HepG2 (cell line): ENCODE measurements around the gene ZNF79. TPM values are rescaled to one million over a fixed set of nuclear protein-coding genes. Genes with fewer than 3 reads are reported as not detected.
A peak's percentile ranks its signal among the peaks of the same experiment; 100 is the strongest.

Source experiments
- ATAC-seq: fragments of 200-7000 bp; cut with Tn5 transposase; 3 replicates; pipeline ENCODE4 v1.9.1; 2020; ENCODE audit warnings: mild to moderate bottlenecking, moderate library complexity
- BruUV-seq: library from RNA; stranded (reverse); fragments of 400-500 nt; replicated peaks from 2 replicates; lab custom pipeline; 2021; lab: Mats Ljungman, UMichigan
- CTCF ChIA-PET: fragments of 300-600 bp; formaldehyde crosslinking; extraction: SDS; loops from one replicate; lab custom pipeline; 2021; ENCODE audit warnings: low total read pairs, inconsistent platforms, low intra/inter-chr PET ratio; lab: Yijun Ruan, JAX
- POLR2A ChIA-PET: fragments of 350-600 bp; sonication (Branson Sonifier 250); formaldehyde crosslinking; loops from one replicate; lab custom pipeline; 2020; ENCODE audit warnings: antibody characterized with exemption, inconsistent platforms; lab: Yijun Ruan, JAX
- DNase-seq: peaks from one replicate; pipeline ENCODE4 v3.0.0-alpha.2; 2015; ENCODE audit warnings: low spot score
- FAIRE-seq: peaks from 3 replicates; lab custom pipeline; 2011; peaks lifted over from hg19 to GRCh38; lab: Jason Lieb, UNC
- H2AFZ ChIP-seq: one replicate; pipeline ENCODE4 v1.6.1; 2011; ENCODE audit warnings: low read length, inconsistent platforms
- H3K27ac ChIP-seq: fragments of 300-600 bp; 3 replicates; pipeline ENCODE4 v1.8.0; 2011; ENCODE audit warnings: mixed run types, mild to moderate bottlenecking, mixed read lengths, low read length, inconsistent platforms; ENCODE audit not compliant: insufficient read depth; ENCODE audit errors: extremely low read length
- H3K27me3 ChIP-seq, 2 experiments: fragments of 200-600 bp in 1 of 2; 2 replicates in 1 of 2; 3 replicates in 1 of 2; pipeline versions ENCODE4 v1.6.0 to v1.8.0; 2011; ENCODE audit warnings: low read length in 2 of 2, mild to moderate bottlenecking in 2 of 2, moderate library complexity in 2 of 2, inconsistent platforms in 1 of 2; ENCODE audit not compliant: insufficient read depth in 2 of 2, control insufficient read depth in 1 of 2
- H3K36me3 ChIP-seq, 2 experiments: fragments of 200-600 bp in 1 of 2; replicated peaks in 1 of 2; 2 replicates in 1 of 2; 3 replicates in 1 of 2; pipeline versions ENCODE4 v1.5.1 to v1.8.0; 2011; ENCODE audit warnings: low read length in 2 of 2, inconsistent platforms in 1 of 2; ENCODE audit not compliant: insufficient read depth in 2 of 2, control insufficient read depth in 1 of 2
- H3K4me1 ChIP-seq: 2 replicates; pipeline ENCODE4 v1.5.1; 2012; ENCODE audit warnings: low read length, inconsistent platforms; ENCODE audit not compliant: insufficient read depth
- H3K4me2 ChIP-seq: 2 replicates; pipeline ENCODE4 v1.6.0; 2011; ENCODE audit warnings: low read depth, low read length, inconsistent platforms
- H3K4me3 ChIP-seq, 3 experiments: fragments of 200-600 bp in 1 of 3; sonication (generic), shearing (Covaris generic) in 1 of 3; replicated peaks in 1 of 3; 2 replicates each; pipeline ENCODE4 v1.5.1; 2011 to 2016; ENCODE audit warnings: low read length in 3 of 3, inconsistent platforms in 2 of 3, low read depth in 2 of 3, mild to moderate bottlenecking in 2 of 3, control low read depth in 1 of 3, mixed read lengths in 1 of 3; ENCODE audit not compliant: insufficient read depth in 1 of 3
- H3K79me2 ChIP-seq: one replicate; pipeline ENCODE4 v1.6.1; 2011; ENCODE audit warnings: low read length, inconsistent platforms; ENCODE audit not compliant: insufficient read depth
- H3K9ac ChIP-seq: 2 replicates; pipeline ENCODE4 v1.6.0; 2011; ENCODE audit warnings: mild to moderate bottlenecking, low read depth, low read length, inconsistent platforms; ENCODE audit not compliant: insufficient read depth
- H3K9me3 ChIP-seq: 2 replicates; pipeline ENCODE4 v1.5.1; 2012; ENCODE audit warnings: mild to moderate bottlenecking, low read length
- H4K20me1 ChIP-seq: 2 replicates; pipeline ENCODE4 v1.6.0; 2011; ENCODE audit warnings: inconsistent platforms, mild to moderate bottlenecking, low read length, moderate library complexity; ENCODE audit not compliant: insufficient read depth
- GMEB2 ChIP-seq: IDR thresholded peaks from 2 replicates; pipeline ENCODE4 v1.6.1; 2016; ENCODE audit warnings: missing biosample characterization, missing genetic modification reagents, low read depth
- NPAS2 ChIP-seq: sonication (generic); formaldehyde crosslinking; IDR thresholded peaks from 2 replicates; pipeline ENCODE4 v1.8.0; 2022; ENCODE audit warnings: mild to moderate bottlenecking, missing genetic modification reagents, borderline replicate concordance
- RAD51 ChIP-seq: fragments of 450-650 bp; IDR thresholded peaks from 2 replicates; pipeline ENCODE4 v1.6.1; 2016; ENCODE audit warnings: borderline replicate concordance
- SOX5 ChIP-seq: IDR thresholded peaks from 2 replicates; pipeline ENCODE4 v1.6.1; 2016; ENCODE audit warnings: borderline replicate concordance
- STAG1 ChIP-seq: sonication (generic); formaldehyde crosslinking; IDR thresholded peaks from 2 replicates; pipeline ENCODE4 v1.4.0; 2020; ENCODE audit warnings: missing genetic modification reagents
- SYNCRIP ChIP-seq: fragments of 200-400 bp; formaldehyde crosslinking; IDR thresholded peaks from 2 replicates; pipeline ENCODE4 v1.6.1; 2018; ENCODE audit warnings: mild to moderate bottlenecking, low read depth, low read length; ENCODE audit not compliant: insufficient read depth
- ZBTB8A ChIP-seq: sonication (generic); formaldehyde crosslinking; IDR thresholded peaks from 2 replicates; pipeline ENCODE4 v1.4.0; 2020; ENCODE audit warnings: mild to moderate bottlenecking, low read depth, missing genetic modification reagents, borderline replicate concordance
- ZNF101 ChIP-seq: sonication (generic); formaldehyde crosslinking; IDR thresholded peaks from 2 replicates; pipeline ENCODE4 v1.4.0; 2020; ENCODE audit warnings: mild to moderate bottlenecking, low read depth, missing genetic modification reagents, borderline replicate concordance
- ZNF251 ChIP-seq: sonication (generic); formaldehyde crosslinking; IDR thresholded peaks from 2 replicates; pipeline ENCODE4 v1.9.0; 2021; ENCODE audit warnings: mild to moderate bottlenecking, missing genetic modification reagents
- ZNF274 ChIP-seq: sonication (generic); formaldehyde crosslinking; IDR thresholded peaks from 2 replicates; pipeline ENCODE4 v1.5.1; 2020; ENCODE audit warnings: mild to moderate bottlenecking, missing genetic modification reagents
- ZNF331 ChIP-seq: sonication (generic); formaldehyde crosslinking; IDR thresholded peaks from 2 replicates; pipeline ENCODE4 v1.4.0; 2020; ENCODE audit warnings: missing genetic modification reagents
- ZNF660 ChIP-seq: sonication (generic); formaldehyde crosslinking; IDR thresholded peaks from 2 replicates; pipeline ENCODE4 v1.5.1; 2020; ENCODE audit warnings: mild to moderate bottlenecking, low read depth, missing genetic modification reagents, borderline replicate concordance
- WGBS: methylation state at CpG from one replicate; pipeline ENCODE4 v1.1.6; 2017; ENCODE audit warnings: low lambda C conversion rate; 5-methylcytosine and 5-hydroxymethylcytosine counted together
- in situ Hi-C: cut with HindIII; loops from 2 replicates; pipeline ENCODE4 v1.10.0; 2017; ENCODE audit warnings: low pct_unique_long_range_greater_than_20kb; ENCODE audit not compliant: extremely low pct_ligation_motif_present
- intact Hi-C: fragments of 100-400 bp; cut with micrococcal nuclease; formaldehyde crosslinking; loops from one replicate; pipeline ENCODE4 v1.10.0; 2022; ENCODE audit not compliant: unreplicated experiment
- polyA plus RNA-seq, 8 experiments: library from polyadenylated mRNA; depleted of rRNA in 3 of 8; stranded (reverse) in 7 of 8; unstranded in 1 of 8; fragments of >200 nt; fragmentation: Illumina TruSeq in 4 of 8; extraction: Trizol in 4 of 8; gene quantifications; 2 replicates each; pipeline versions ENCODE4 v1.2.1 to v1.2.3, GENCODE V29; 2011 to 2016; ENCODE audit warnings: low read depth in 4 of 8, missing spikeins in 1 of 8, mixed read lengths in 1 of 8; ENCODE audit not compliant: insufficient read depth in 1 of 8
- total RNA-seq, 5 experiments: library from RNA; depleted of rRNA; stranded (reverse); fragments of >200 nt; fragmentation: Illumina TruSeq; extraction: Trizol; gene quantifications; 2 replicates each; pipeline ENCODE4 v1.2.3, GENCODE V29; 2016; ENCODE audit warnings: low read depth in 1 of 5
- TF ChIP-seq, protein P1 (sequence below): sonication (generic); formaldehyde crosslinking; IDR thresholded peaks from 2 replicates; pipeline ENCODE4 v1.5.0; 2020; ENCODE audit warnings: missing genetic modification reagents

ZNF79 gene
- total and polyA plus RNA-seq, 2 of the 13 experiments (the other 11 are each of a cell fraction or from before 2014, with no cell fraction given) = 3.7 to 8.1 TPM

GRCh38 chr9:127437497-127438264, 13.5 kb downstream of the ZNF79 start:
- intact Hi-C loops (no loop called here), in situ Hi-C loops (no loop called here)
- no peak overlapping the region for H3K4me2 ChIP-seq
- H4K20me1 ChIP-seq = no peaks in the 10 kb centered on the region
- FAIRE-seq = no peak
- peak; percentile 29; the same call in 1 of the 3 replicates for ATAC-seq
- ChIA-PET POLR2A (interaction anchor here (1.2 kb wide), 1 partner anchor 14 kb away, joined by 3 read pairs; the partner anchor contains the start of genes LRSAM1 and RPL12), CTCF (no interaction called here)
- H3K27me3 ChIP-seq = no peaks in the 10 kb centered on the region
- TF ChIP-seq STAG1 (CRISPR knock-in tag) (peak; percentile 34), ZNF331 (CRISPR knock-in tag) (no peak)
- H2AFZ ChIP-seq = no peak overlapping the region
- no TSS peak for BruUV-seq
- WGBS = 86% methylated on average over 12 of the region's 12 CpGs
- H3K9ac ChIP-seq = no peak overlapping the region
- no peaks in the 10 kb centered on the region for H3K79me2 ChIP-seq
- H3K4me1 ChIP-seq = no peaks in the 10 kb centered on the region
- no peaks in the 10 kb centered on the region for H3K9me3 ChIP-seq
- peaks cover 44 to 81% of the 10 kb centered on the region in 2 experiments for H3K36me3 ChIP-seq
- DNase-seq = no peak
- no peak overlapping the region for H3K27ac ChIP-seq
- H3K4me3 ChIP-seq = no peak overlapping the region

DNA sequence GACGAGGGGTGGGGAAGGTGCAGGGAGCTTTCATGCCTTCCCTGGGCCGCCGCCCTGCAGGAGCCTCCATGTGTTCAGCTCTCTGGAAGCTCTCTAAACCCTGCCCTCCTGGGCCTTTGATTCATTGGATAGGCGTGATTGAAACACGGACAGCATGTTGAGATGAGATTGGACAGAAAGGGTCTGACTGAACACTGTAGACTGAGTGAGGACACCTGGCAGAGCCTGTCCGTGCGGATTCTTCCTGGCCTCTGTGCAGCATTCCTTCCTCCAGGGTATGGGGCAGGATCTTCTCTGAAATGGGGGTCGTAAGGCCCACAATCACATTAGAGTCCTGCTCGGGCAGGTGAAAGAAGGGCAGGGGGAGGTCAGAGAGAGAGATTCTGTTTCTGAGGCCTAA, 14.2 kb downstream of the ZNF79 start:
- Histone ChIP-seq H3K4me3 (no peak overlapping the region), H3K9ac (no peak overlapping the region), H3K36me3 (peaks cover 40 to 80% of the 10 kb centered on the region in 2 experiments), H2AFZ (no peak overlapping the region), H3K79me2 (no peaks in the 10 kb centered on the region), H3K4me2 (no peak overlapping the region), H3K9me3 (no peaks in the 10 kb centered on the region), H3K27ac (no peak overlapping the region), H3K4me1 (no peaks in the 10 kb centered on the region), H3K27me3 (no peaks in the 10 kb centered on the region), H4K20me1 (no peaks in the 10 kb centered on the region)
- no peak for FAIRE-seq
- in situ Hi-C loops = no loop called here
- 98% methylated on average over 5 of the region's 9 CpGs for WGBS
- ChIA-PET CTCF (no interaction called here), POLR2A (interaction anchor here (1.2 kb wide), 1 partner anchor 13 kb away, joined by 3 read pairs; the partner anchor contains the start of genes LRSAM1 and RPL12)
- BruUV-seq = no TSS peak
- ATAC-seq = no peak
- intact Hi-C loops = no loop called here
- no peak for DNase-seq
- TF ChIP-seq ZNF251 (CRISPR knock-in tag) = no peak
- TF ChIP-seq SOX5 = no peak
- no peak for TF ChIP-seq NPAS2 (CRISPR knock-in tag)
- TF ChIP-seq ZBTB8A = no peak
- no peak for TF ChIP-seq ZNF274 (CRISPR knock-in tag)
- TF ChIP-seq SYNCRIP = no peak
- TF ChIP-seq ZNF101 (CRISPR knock-in tag) = no peak
- TF ChIP-seq RAD51 = no peak
- no peak for TF ChIP-seq GMEB2 (CRISPR knock-in tag)
- TF ChIP-seq, protein P1, sequence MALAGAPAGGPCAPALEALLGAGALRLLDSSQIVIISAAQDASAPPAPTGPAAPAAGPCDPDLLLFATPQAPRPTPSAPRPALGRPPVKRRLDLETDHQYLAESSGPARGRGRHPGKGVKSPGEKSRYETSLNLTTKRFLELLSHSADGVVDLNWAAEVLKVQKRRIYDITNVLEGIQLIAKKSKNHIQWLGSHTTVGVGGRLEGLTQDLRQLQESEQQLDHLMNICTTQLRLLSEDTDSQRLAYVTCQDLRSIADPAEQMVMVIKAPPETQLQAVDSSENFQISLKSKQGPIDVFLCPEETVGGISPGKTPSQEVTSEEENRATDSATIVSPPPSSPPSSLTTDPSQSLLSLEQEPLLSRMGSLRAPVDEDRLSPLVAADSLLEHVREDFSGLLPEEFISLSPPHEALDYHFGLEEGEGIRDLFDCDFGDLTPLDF (CRISPR knock-in tag) = no peak
- no peak for TF ChIP-seq ZNF660 (CRISPR knock-in tag)
